ENCODE data around the gene TASOR2.

TASOR2 gene

DNA sequence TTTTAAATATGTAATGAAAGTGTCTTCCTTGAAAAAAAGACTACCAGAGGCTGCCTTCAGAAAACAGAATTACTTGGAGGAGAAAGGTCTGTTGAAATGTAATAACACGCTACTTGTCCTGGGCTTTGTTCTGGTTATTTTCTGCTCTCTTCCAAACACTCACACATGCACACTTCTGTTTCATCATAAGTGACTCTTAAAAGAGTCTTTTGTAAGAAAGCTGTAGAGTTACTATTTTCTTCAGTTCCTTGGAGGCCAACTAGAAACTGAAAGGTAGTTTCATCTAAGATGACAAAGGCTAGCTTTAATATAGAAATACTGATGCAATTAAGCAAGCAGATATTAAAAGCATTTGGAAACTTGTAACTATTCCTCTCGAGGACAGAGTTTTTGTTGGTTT, 39.1 kb downstream of the TASOR2 start:
- TF ChIP-seq, protein P1, sequence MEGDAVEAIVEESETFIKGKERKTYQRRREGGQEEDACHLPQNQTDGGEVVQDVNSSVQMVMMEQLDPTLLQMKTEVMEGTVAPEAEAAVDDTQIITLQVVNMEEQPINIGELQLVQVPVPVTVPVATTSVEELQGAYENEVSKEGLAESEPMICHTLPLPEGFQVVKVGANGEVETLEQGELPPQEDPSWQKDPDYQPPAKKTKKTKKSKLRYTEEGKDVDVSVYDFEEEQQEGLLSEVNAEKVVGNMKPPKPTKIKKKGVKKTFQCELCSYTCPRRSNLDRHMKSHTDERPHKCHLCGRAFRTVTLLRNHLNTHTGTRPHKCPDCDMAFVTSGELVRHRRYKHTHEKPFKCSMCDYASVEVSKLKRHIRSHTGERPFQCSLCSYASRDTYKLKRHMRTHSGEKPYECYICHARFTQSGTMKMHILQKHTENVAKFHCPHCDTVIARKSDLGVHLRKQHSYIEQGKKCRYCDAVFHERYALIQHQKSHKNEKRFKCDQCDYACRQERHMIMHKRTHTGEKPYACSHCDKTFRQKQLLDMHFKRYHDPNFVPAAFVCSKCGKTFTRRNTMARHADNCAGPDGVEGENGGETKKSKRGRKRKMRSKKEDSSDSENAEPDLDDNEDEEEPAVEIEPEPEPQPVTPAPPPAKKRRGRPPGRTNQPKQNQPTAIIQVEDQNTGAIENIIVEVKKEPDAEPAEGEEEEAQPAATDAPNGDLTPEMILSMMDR (IDR thresholded peaks at IDR 0.05) = no peak
- no peak overlapping the region for H3K4me2 ChIP-seq (ENCODE audit: low read length)
- H3K4me3 ChIP-seq (ENCODE audit: low read depth, low read length) = no peak overlapping the region
- no peaks in the 10 kb centered on the region for H3K27me3 ChIP-seq (ENCODE audit: control insufficient read depth, insufficient read depth, low read length)
- no peaks in the 10 kb centered on the region for H3K9me3 ChIP-seq (ENCODE audit: control insufficient read depth, low read length)
- H3K4me1 ChIP-seq = no peaks in the 10 kb centered on the region
- H3K79me2 ChIP-seq = peaks cover 5% of the 10 kb centered on the region
- no peak overlapping the region for H3K27ac ChIP-seq
- H2AFZ ChIP-seq = no peak overlapping the region
- H3K9ac ChIP-seq = no peak overlapping the region
- H3K36me3 ChIP-seq (ENCODE audit: control insufficient read depth, insufficient read depth, low read length) = no peaks in the 10 kb centered on the region

DNA sequence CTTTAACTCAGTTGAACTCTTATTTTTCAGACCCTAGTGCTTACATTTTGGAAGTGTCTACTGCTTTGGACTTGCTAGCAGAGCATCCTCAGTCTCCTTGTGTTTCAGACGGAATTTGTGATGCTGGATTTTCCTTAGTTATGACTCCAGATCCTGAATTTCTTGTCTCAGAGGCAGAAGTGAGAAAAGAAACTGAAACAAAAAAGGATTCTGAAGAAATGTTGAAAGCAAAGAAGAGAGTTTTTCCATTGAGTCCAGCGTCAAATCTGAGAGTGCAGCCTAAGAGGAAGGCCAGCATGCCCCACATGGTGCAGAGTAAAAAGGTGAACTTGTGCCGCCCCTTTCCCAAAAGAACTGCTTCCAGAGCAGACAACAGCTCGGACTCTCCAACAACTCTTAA, 46.1 kb downstream of the TASOR2 start:
- Histone ChIP-seq H3K4me2 (ENCODE audit: low read length) (no peak overlapping the region), H3K79me2 (no peaks in the 10 kb centered on the region), H3K9me3 (ENCODE audit: control insufficient read depth, low read length) (no peaks in the 10 kb centered on the region), H3K27ac (no peak overlapping the region), H3K9ac (no peak overlapping the region), H3K27me3 (ENCODE audit: control insufficient read depth, insufficient read depth, low read length) (no peaks in the 10 kb centered on the region), H3K4me1 (no peaks in the 10 kb centered on the region), H3K4me3 (ENCODE audit: low read depth, low read length) (no peak overlapping the region), H3K36me3 (ENCODE audit: control insufficient read depth, insufficient read depth, low read length) (no peaks in the 10 kb centered on the region), H2AFZ (no peak overlapping the region)
- TF ChIP-seq, protein P1 (IDR thresholded peaks at IDR 0.05) = no peak

DNA sequence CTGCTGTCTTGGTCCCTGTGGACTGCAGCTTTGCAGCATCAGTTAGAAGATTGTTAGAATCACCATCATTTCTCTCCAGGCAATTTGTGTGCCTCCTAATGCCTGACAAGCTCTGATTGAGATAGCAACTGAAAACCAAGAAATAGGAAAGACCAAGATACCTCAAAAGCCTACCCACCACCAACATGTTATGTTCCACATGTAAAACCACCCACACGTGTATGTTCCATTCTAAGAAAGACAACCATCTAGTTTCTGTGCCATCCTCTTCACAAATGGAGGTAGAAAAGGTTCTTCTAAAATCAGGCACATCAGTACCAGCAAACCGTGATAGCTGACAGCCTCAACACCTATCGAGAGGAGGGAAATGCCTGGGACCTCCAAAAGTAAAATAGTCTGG, 46.9 kb downstream of the TASOR2 start:
- Histone ChIP-seq H3K4me3 (ENCODE audit: low read depth, low read length) (no peak overlapping the region), H3K4me1 (no peaks in the 10 kb centered on the region), H3K4me2 (ENCODE audit: low read length) (no peak overlapping the region), H3K27me3 (ENCODE audit: control insufficient read depth, insufficient read depth, low read length) (no peaks in the 10 kb centered on the region), H3K79me2 (no peaks in the 10 kb centered on the region), H3K9ac (no peak overlapping the region), H3K9me3 (ENCODE audit: control insufficient read depth, low read length) (no peaks in the 10 kb centered on the region), H3K27ac (no peak overlapping the region), H3K36me3 (ENCODE audit: control insufficient read depth, insufficient read depth, low read length) (no peaks in the 10 kb centered on the region), H2AFZ (no peak overlapping the region)
- TF ChIP-seq, protein P1 (IDR thresholded peaks at IDR 0.05) = no peak

DNA sequence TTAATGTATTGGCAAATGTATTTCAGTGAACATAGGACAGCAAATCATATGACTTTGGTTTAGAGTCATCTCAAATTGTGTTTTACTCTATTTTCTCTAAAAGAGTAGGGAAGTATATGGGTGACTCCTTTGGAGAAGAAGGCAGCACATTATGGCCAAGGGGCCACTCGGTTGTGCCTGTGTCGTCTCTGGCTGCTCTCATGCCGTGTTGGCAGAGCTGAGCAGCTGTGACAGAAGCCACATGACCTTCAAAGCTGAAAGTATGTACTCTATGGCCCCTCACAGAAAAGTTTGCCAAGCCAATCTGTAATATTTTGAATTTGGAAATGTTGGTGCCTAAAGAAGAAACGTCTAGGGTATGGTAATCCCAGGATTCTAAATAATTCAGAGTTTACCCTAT, 47.5 kb downstream of the TASOR2 start:
- Histone ChIP-seq H3K4me1 (no peaks in the 10 kb centered on the region), H2AFZ (no peak overlapping the region), H3K9me3 (ENCODE audit: control insufficient read depth, low read length) (no peaks in the 10 kb centered on the region), H3K27me3 (ENCODE audit: control insufficient read depth, insufficient read depth, low read length) (no peaks in the 10 kb centered on the region), H3K4me2 (ENCODE audit: low read length) (no peak overlapping the region), H3K27ac (no peak overlapping the region), H3K36me3 (ENCODE audit: control insufficient read depth, insufficient read depth, low read length) (no peaks in the 10 kb centered on the region), H3K9ac (no peak overlapping the region), H3K79me2 (no peaks in the 10 kb centered on the region), H3K4me3 (ENCODE audit: low read depth, low read length) (no peak overlapping the region)
- TF ChIP-seq, protein P1 (IDR thresholded peaks at IDR 0.05) = no peak

All from parathyroid adenoma (tissue), 2 donors.